Midbrain (tissue), 1 donor: ENCODE results near the gene C9orf78.

Experiments
- DNase-seq: peaks from one replicate; lab custom pipeline; 2025; lab: John Stamatoyannopoulos, UW

Gene C9orf78

GRCh38 chr9:129840034-129840433 lies 5.0 kb upstream of the C9orf78 start:
- no peak for DNase-seq

DNA sequence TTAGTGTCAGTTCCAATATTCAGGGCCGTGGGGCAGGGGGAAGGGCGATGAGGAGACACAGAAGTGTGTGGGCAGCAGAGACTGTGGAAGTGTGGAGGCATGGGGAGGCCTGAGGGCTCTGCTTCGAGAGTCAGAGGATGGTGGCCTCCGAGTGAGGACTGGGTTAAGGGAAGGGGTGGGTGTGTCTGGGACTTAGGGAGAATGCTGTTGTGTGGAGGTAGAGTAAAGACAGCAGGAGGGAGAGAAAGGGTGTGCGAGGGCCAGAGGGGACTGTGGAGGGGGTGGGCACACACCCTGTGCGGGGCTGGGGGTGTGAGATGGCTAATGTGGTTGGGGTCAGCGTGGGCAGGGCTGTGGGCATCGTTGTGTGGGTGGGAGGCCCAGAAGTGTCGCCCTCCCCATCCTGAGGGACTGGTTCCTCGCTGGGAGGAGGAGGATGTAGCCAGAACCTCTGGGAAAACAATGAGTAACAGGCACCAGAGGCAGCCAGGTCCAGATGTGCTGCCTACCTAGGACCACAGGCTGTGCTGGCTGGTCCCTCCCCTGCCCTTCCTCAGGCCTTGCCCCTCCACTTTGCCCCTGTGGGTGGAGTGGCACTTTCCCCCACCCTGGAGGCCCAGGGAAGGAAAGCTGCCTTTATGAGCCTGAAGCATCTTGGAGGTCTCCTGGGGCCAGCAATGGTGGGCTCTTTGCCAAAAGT lies 4.4 kb upstream of the C9orf78 start:
- no peak for DNase-seq

DNA sequence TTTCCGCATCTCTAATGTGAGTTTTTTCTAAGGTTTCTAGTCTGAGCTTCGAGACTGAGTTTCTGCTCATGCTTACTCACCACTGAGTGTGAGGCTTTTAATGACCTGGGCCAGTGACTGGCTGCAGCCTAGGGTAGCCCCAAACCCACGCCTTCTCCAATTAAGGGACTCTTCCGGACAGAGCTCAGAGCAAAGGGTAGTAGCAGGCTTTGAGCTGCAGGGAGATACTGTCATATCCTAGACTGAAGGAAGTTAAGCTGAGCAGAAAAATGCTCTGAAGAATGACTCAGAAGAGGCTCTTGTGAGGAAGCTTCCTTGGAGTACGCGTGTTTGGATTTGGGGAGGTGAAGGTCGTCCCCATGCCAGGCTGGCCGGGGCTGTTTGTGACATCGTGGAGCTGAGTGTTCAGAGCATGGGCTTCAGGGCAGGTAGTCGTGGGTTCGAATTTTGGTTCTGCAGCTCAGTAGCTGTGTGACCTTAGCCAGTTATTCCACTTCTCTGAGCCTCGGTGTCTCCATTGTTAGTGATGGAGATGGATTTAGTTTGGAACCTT lies 3.7 kb upstream of the C9orf78 start:
- no peak for DNase-seq

DNA sequence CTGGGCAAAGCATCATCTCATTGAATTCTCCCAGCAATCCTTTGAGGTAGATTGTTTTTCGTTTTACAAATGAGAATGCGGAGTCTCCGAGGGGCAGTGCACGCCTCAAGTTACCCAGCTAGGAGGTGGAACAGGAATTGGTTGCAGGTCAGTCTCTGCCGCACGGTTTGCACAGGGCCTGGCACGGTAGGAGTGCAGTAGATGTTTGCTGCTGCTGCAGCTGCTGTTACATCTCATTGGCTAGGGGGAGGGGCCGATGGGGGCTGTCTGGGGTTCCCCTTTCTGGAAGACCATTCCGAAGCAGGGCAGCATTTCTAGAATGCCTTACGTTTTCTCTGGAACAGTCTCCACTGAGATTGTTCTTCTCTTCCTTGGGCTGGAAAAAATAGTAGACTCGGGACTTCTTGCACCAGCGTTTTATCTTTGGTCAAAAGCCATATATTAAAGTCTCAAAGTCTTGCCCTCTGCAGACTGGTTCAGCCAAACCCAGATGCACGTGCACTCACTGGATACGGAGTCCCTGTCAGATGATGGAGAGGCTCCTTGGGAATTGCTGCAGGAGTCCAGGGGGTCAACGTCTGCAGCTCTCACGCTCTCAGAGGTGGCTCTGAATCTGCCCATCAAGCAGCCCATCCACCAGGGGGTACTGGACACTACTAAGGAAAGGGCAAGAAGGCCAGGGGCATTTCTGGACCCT lies 1.4 kb upstream of the C9orf78 start:
- no peak for DNase-seq

GRCh38 chr9:129835860-129836223 lies 767 bp upstream of the C9orf78 start:
- DNase-seq = no peak

DNA sequence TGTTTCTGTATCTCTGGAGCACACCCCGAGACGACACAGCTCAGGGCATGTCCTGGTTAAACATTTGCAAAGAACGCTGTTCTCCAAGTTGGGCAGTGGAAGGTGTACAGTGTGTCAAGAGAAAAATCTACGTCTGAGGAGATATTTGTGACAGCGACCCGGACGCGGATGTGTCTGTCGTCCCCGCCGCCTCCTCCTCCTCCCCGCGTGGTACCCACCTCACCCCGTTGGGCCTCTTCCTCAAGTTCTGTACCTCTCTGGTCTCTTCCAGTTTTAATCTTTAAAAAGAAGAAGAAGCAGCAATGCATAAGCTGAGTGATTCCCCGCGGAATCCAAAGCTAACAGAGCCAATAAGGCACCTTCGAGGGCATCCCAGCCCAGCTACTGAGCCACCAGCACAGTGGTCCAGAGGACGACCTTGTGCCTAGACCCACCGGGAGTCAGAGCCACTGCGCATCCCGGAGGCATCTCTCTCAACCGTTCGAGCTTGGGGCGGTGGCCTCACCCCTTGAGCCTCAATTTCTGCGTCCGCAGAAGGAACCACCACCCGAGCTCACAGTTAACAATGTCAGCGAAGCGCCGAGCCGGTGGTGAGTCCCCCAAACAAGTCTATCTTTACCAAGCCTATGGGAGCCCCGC lies 467 bp downstream of the C9orf78 start:
- DNase-seq = no peak

- DNase-seq = no peak
Measured at GRCh38 chr9:129832982-129833381, 2.1 kb downstream of the C9orf78 start.

GRCh38 chr9:129828969-129829368 lies 6.1 kb downstream of the C9orf78 start:
- DNase-seq = no peak

DNA sequence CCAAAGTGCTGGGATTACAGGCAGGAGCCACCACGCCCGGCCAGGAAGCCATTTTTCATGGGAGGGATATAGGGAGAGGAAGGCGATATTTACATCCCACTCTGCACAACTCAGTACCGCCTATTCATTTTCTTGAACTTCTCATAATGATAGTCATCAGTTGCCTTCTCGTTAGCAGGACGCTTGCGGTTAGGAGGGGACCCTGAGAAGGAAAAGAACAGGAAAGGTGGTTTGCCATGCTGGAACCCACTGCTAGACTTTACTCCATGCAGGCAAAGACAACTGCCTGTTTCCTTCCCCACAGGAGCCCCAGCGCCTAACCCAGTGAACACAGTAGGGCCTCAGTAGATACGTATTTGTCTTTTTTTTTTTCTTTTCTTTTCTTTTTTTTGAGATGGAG lies 7.0 kb downstream of the C9orf78 start:
- DNase-seq = no peak

- no peak for DNase-seq
Measured at GRCh38 chr9:129826759-129827158, 8.3 kb downstream of the C9orf78 start.

DNA sequence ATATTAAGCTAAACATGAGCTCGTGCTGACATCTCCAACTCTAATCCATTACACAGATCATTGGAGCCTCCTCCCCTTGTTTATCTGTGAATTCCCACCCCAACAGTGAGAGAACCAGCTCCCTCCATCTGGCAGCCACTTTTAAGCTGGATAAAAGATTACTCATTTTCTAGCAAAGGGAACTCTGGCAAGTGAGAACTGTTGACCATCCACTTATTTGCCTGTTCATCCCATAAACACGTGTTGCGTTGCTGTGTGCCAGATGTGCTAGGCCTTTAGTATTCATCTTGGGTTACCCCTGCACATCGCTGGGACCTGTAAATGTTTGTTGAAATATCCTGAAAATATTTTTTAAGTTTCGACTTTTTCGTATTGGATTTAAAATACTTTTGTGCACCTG lies 8.7 kb downstream of the C9orf78 start:
- no peak for DNase-seq

- peak; percentile 95 for DNase-seq
Measured at GRCh38 chr9:129823935-129824601, 11.0 kb downstream of the C9orf78 start, which contains the start of gene TOR1A. TOR1A (minus strand) TSS chr9:129824136; CDS start chr9:129824085, 51 bp downstream.

- no peak for DNase-seq
Measured at GRCh38 chr9:129823542-129823934, 11.5 kb downstream of the C9orf78 start.

GRCh38 chr9:129822898-129823541 lies 12.1 kb downstream of the C9orf78 start:
- DNase-seq = no peak

- no peak for DNase-seq
Measured at GRCh38 chr9:129816501-129817435, 18.3 kb downstream of the C9orf78 start.

DNA sequence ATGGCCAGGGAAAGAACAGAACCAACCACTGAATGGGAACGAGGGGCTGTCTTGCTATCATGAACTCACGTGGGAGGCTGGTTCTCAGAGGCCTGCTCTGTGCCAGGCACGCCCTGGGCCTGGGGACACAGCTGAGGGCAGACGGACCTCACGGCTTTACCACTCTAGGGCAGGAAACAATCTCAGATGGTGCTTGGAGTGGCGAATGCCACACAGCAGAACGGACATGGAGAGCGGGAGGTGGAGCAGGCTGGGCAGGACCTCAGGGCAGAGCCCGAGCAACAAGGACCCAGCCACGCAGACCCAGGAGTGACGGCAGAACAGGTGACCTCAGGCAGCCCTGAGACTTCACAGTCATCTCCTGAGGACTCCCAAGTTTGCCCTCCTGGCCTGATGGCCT lies 19.8 kb downstream of the C9orf78 start:
- DNase-seq = no peak

GRCh38 chr9:129814432-129815223 lies 20.4 kb downstream of the C9orf78 start:
- no peak for DNase-seq

DNA sequence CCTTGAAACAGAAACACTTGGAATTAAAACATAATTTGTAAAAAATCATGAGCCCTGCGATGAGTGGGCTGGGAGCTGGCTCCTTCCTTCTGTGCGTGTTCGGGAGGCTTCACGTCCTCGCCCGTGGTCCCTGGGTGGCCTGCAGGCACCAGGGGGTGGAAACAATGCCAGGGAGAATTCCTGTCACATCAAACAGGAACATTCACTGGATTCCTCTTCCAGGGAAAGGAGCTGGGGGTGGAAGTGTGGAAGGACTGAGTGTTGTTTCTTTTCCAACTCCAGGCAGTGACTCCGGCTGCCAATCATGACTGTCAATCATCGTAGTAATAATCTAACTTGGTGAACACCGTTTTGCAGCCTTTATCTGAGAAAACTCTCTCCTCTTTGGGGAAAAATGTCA lies 21.4 kb downstream of the C9orf78 start:
- DNase-seq = no peak

DNA sequence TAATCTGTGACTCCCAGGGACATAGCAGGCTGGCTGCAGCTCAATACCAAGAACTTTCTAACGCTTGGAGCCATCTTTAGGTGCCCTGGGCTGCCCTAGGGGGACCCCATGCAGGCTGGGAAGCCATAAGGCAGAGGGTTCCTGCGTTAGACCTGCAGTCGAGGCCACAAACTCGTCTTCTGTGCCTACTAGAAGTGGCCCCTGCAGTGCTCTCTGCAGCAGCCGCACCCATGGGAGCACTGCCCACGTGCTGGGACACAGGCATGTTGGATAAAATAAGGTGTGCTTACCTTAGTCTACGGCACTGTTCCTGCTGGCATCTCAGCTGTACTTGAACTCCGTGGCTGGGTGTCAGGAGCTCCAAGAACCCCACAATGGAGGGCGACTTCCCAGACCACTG lies 22.7 kb downstream of the C9orf78 start:
- DNase-seq = no peak

DNA sequence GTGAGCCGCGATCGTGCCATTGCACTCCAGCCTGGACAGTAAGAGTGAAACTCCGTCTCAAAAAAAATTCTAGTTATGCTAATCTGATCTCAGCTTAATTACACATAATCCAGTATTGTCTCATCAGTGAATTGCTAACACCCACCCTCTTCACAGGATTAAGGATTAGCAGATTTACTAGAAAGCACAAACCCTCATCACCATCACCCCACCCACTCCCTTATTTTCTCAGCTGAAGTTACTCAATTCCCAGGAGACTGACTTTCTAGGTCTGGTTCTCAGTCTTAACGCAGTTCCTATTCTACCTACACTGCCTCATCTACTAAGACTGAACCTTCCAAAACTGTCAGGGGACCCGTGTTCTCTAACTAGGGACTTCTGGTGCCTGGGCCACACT lies 23.1 kb downstream of the C9orf78 start:
- DNase-seq = no peak
